IMR-90 (cell line): Measurements from ENCODE around the gene TTK. TPM values are rescaled to one million over a fixed set of nuclear protein-coding genes. Genes with fewer than 3 reads are reported as not detected.

ENCODE experiments used
- ATAC-seq: fragments of 200-7000 bp; cut with Tn5 transposase; 2 replicates; pipeline ENCODE4 v1.9.1; 2020; ENCODE audit warnings: low read depth, mild to moderate bottlenecking, moderate library complexity
- BruUV-seq: library from RNA; stranded (reverse); fragments of 400-500 nt; replicated peaks from 2 replicates; lab custom pipeline; 2021; lab: Mats Ljungman, UMichigan
- CTCF ChIA-PET: fragments of 300-600 bp; formaldehyde crosslinking; extraction: SDS; loops from one replicate; lab custom pipeline; 2021; ENCODE audit warnings: antibody characterized with exemption; lab: Yijun Ruan, JAX
- POLR2A ChIA-PET: fragments of 300-600 bp; sonication (Branson Sonifier 250); formaldehyde crosslinking; loops from one replicate; lab custom pipeline; 2022; ENCODE audit warnings: antibody characterized with exemption; ENCODE audit not compliant: unreplicated experiment; lab: Charles Lee
- DNase-seq: peaks from one replicate; pipeline ENCODE4 v3.0.0; 2013
- H2AFZ ChIP-seq: replicated peaks from 2 replicates; pipeline ENCODE3; 2013; ENCODE audit warnings: low read length, mild to moderate bottlenecking; ENCODE audit not compliant: poor library complexity
- H2AK5ac ChIP-seq: 2 replicates; pipeline ENCODE4 v1.6.1; 2013; ENCODE audit warnings: low read depth, low read length, inconsistent platforms
- H2AK9ac ChIP-seq: replicated peaks from 2 replicates; pipeline ENCODE3; 2013; ENCODE audit warnings: mild to moderate bottlenecking, low read depth, low read length, moderate library complexity; ENCODE audit not compliant: poor library complexity
- H2BK120ac ChIP-seq: 2 replicates; pipeline ENCODE4 v1.6.1; 2013; ENCODE audit warnings: low read depth, low read length, inconsistent platforms
- H2BK15ac ChIP-seq: 3 replicates; pipeline ENCODE4 v1.6.1; 2013; ENCODE audit warnings: low read depth, low read length, inconsistent platforms
- H2BK20ac ChIP-seq: 2 replicates; pipeline ENCODE4 v1.6.1; 2013; ENCODE audit warnings: low read depth, mild to moderate bottlenecking, inconsistent platforms, low read length, moderate library complexity
- H2BK5ac ChIP-seq: 2 replicates; pipeline ENCODE4 v1.6.1; 2013; ENCODE audit warnings: mild to moderate bottlenecking, low read depth, low read length, inconsistent platforms; ENCODE audit not compliant: poor library complexity, severe bottlenecking
- H3K14ac ChIP-seq: replicated peaks from 2 replicates; pipeline ENCODE4 v1.6.1; 2013; ENCODE audit warnings: low read depth, low read length, inconsistent platforms
- H3K18ac ChIP-seq: 2 replicates; pipeline ENCODE4 v1.6.1; 2013; ENCODE audit warnings: low read depth, low read length, control low read depth
- H3K23ac ChIP-seq: 2 replicates; pipeline ENCODE4 v1.6.1; 2013; ENCODE audit warnings: low read depth, low read length, inconsistent platforms
- H3K27ac ChIP-seq: 2 replicates; pipeline ENCODE4 v1.5.1; 2013; ENCODE audit warnings: mild to moderate bottlenecking, control low read depth, low read length; ENCODE audit not compliant: insufficient read depth
- H3K27me3 ChIP-seq: 2 replicates; pipeline ENCODE4 v1.6.1; 2013; ENCODE audit warnings: low read length; ENCODE audit not compliant: control insufficient read depth, insufficient read depth
- H3K36me3 ChIP-seq: 2 replicates; pipeline ENCODE4 v1.6.1; 2013; ENCODE audit warnings: low read length, mixed read lengths; ENCODE audit not compliant: control insufficient read depth, insufficient read depth
- H3K4ac ChIP-seq: 2 replicates; pipeline ENCODE4 v1.6.1; 2013; ENCODE audit warnings: low read depth, low read length, inconsistent platforms
- H3K4me1 ChIP-seq: 2 replicates; pipeline ENCODE4 v1.6.1; 2013; ENCODE audit warnings: low read length, mixed read lengths; ENCODE audit not compliant: control insufficient read depth, insufficient read depth
- H3K4me2 ChIP-seq: 2 replicates; pipeline ENCODE4 v1.6.1; 2013; ENCODE audit warnings: low read depth, mild to moderate bottlenecking, control low read depth, low read length, moderate library complexity
- H3K4me3 ChIP-seq: 2 replicates; pipeline ENCODE4 v1.5.1; 2013; ENCODE audit warnings: low read depth, mild to moderate bottlenecking, control low read depth, low read length, moderate library complexity; ENCODE audit not compliant: insufficient read depth
- H3K56ac ChIP-seq: 2 replicates; pipeline ENCODE4 v1.6.1; 2013; ENCODE audit warnings: low read length, inconsistent platforms; ENCODE audit not compliant: insufficient read depth; ENCODE audit errors: extremely low read depth
- H3K79me1 ChIP-seq, 2 experiments: 2 replicates each; pipeline ENCODE4 v1.6.1; 2013; ENCODE audit warnings: low read length in 2 of 2, inconsistent platforms in 1 of 2, low read depth in 1 of 2
- H3K9ac ChIP-seq: 2 replicates; pipeline ENCODE4 v1.6.1; 2013; ENCODE audit warnings: low read depth, low read length, control low read depth
- H3K9me1 ChIP-seq: 2 replicates; pipeline ENCODE4 v1.6.1; 2013; ENCODE audit warnings: low read length, inconsistent platforms; ENCODE audit not compliant: insufficient read depth
- H3K9me3 ChIP-seq: 2 replicates; pipeline ENCODE4 v1.6.1; 2013; ENCODE audit warnings: low read length; ENCODE audit not compliant: control insufficient read depth, insufficient read depth
- H4K20me1 ChIP-seq: 2 replicates; pipeline ENCODE4 v1.6.1; 2013; ENCODE audit warnings: low read length, inconsistent platforms; ENCODE audit not compliant: insufficient read depth
- H4K5ac ChIP-seq: 2 replicates; pipeline ENCODE4 v1.6.1; 2013; ENCODE audit warnings: mild to moderate bottlenecking, low read depth, low read length, control low read depth
- H4K8ac ChIP-seq, 2 experiments: 2 replicates each; pipeline ENCODE4 v1.6.1; 2013; ENCODE audit warnings: low read depth in 2 of 2, low read length in 2 of 2, control low read depth in 1 of 2, inconsistent platforms in 1 of 2
- H4K91ac ChIP-seq: 2 replicates; pipeline ENCODE4 v1.6.1; 2013; ENCODE audit warnings: low read depth, low read length, inconsistent platforms; ENCODE audit not compliant: insufficient read depth
- BHLHE40 ChIP-seq: fragments of 150-350 bp; IDR thresholded peaks from 2 replicates; pipeline ENCODE4 v1.6.1; 2016; ENCODE audit warnings: mild to moderate bottlenecking, low read depth, low read length
- FOS ChIP-seq: fragments of 150-350 bp; IDR thresholded peaks from 2 replicates; pipeline ENCODE4 v1.6.1; 2016; ENCODE audit warnings: low read depth, low read length
- MAFK ChIP-seq: IDR thresholded peaks from 2 replicates; pipeline ENCODE4 v1.6.1; 2012; ENCODE audit warnings: low read depth, low read length, improper control_type of control experiment
- MAZ ChIP-seq: IDR thresholded peaks from 2 replicates; pipeline ENCODE4 v1.6.1; 2012; ENCODE audit warnings: low read depth, mild to moderate bottlenecking, low read length, improper control_type of control experiment, moderate library complexity, borderline replicate concordance
- MXI1 ChIP-seq: IDR thresholded peaks from 2 replicates; pipeline ENCODE4 v1.6.1; 2012; ENCODE audit warnings: low read depth, mild to moderate bottlenecking, low read length, moderate library complexity, borderline replicate concordance
- NFE2L2 ChIP-seq: fragments of 150-350 bp; IDR thresholded peaks from 2 replicates; pipeline ENCODE4 v1.6.1; 2016; ENCODE audit warnings: low read depth, mild to moderate bottlenecking, low read length
- POLR2A ChIP-seq: IDR thresholded peaks from 2 replicates; pipeline ENCODE4 v1.6.1; 2012; ENCODE audit warnings: mild to moderate bottlenecking, low read depth, low read length
- RAD21 ChIP-seq: IDR thresholded peaks from 2 replicates; pipeline ENCODE4 v1.6.1; 2012; ENCODE audit warnings: low read length, improper control_type of control experiment
- RFX5 ChIP-seq: IDR thresholded peaks from 2 replicates; pipeline ENCODE4 v1.8.0; 2012; ENCODE audit warnings: low read depth, mild to moderate bottlenecking, low read length, moderate library complexity
- WGBS, 2 experiments: methylation state at CpG; one replicate each; pipeline versions ENCODE4 v1.1.5 to v1.1.7; 2013; ENCODE audit warnings: missing lambda C conversion rate in 2 of 2; ENCODE audit not compliant: insufficient read length in 1 of 2; ENCODE audit errors: extremely low coverage in 2 of 2; 5-methylcytosine and 5-hydroxymethylcytosine counted together
- dilution Hi-C: fragments of 300-500 bp; cut with HindIII; formaldehyde crosslinking; loops from one replicate; pipeline ENCODE4 v1.14.3; 2018; ENCODE audit warnings: low sequenced_read_pairs; ENCODE audit not compliant: unreplicated experiment
- in situ Hi-C: fragments of 300-500 bp; cut with MboI; formaldehyde crosslinking; loops from 3 replicates; pipeline ENCODE4 v1.14.3; 2019; ENCODE audit warnings: low sequenced_read_pairs, inconsistent platforms, mixed read lengths
- intact Hi-C: fragments of 100-400 bp; cut with micrococcal nuclease; formaldehyde crosslinking; loops from 2 replicates; pipeline ENCODE4 v1.10.0; 2022
- polyA plus RNA-seq, 3 experiments: library from polyadenylated mRNA; depleted of rRNA; stranded (reverse); fragments of >200 nt; gene quantifications; 2 replicates each; pipeline ENCODE4 v1.2.3, GENCODE V29; 2012; ENCODE audit warnings: low replicate concordance in 1 of 3
- total RNA-seq: library from RNA; depleted of rRNA; stranded (reverse); fragments of >200 nt; gene quantifications from 2 replicates; pipeline ENCODE4 v1.2.3, GENCODE V29; 2012
- TF ChIP-seq, protein P1 (sequence below): fragments of 150-350 bp; IDR thresholded peaks from 2 replicates; pipeline ENCODE4 v1.6.1; 2016; ENCODE audit warnings: low read depth, mild to moderate bottlenecking, low read length, moderate library complexity, borderline replicate concordance
- TF ChIP-seq, protein P2 (sequence below): fragments of 150-350 bp; IDR thresholded peaks from 2 replicates; pipeline ENCODE4 v1.6.1; 2017; ENCODE audit warnings: mild to moderate bottlenecking, antibody characterized with exemption, low read length, low read depth
- TF ChIP-seq, protein P3 (sequence below): conservative IDR thresholded peaks from 2 replicates; pipeline ENCODE4 v1.5.1; 2012; ENCODE audit warnings: mild to moderate bottlenecking, low read depth, low read length, improper control_type of control experiment

Gene TTK
- total and polyA plus RNA-seq, 2 of the 4 experiments (the other 2 are of a cell fraction) = 7.5 to 21.5 TPM

DNA sequence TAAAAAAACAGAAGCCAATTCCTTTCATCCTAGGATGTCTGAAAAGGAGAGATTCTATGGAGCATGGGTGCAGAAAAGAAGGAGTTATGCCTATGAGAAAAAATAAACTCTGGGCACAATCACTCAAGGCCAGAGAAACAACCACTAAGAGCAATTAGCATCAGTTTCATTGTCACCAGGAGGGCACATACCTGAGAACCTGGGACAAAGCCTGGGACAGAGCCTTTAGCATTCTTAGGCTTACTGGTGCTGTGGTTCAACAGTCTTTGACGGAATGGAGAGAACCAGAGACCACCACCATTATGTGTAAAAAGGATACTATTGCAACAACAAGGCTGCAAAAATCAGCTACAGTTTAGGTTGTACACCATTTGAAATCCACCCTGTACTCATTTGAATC lies 72.6 kb downstream of the TTK start:
- Histone ChIP-seq H2BK15ac (no peak overlapping the region), H3K9me3 (no peaks in the 10 kb centered on the region; the same call in 1 of the 2 replicates), H4K5ac (no peak overlapping the region), H2BK20ac (no peak overlapping the region), H4K8ac (no peak overlapping the region), H3K23ac (no peak overlapping the region), H3K56ac (no peak overlapping the region), H3K4me1 (no peaks in the 10 kb centered on the region), H3K9ac (no peak overlapping the region), H2AFZ (no peak overlapping the region), H3K18ac (no peak overlapping the region), H3K9me1 (no peaks in the 10 kb centered on the region), H3K14ac (no peak overlapping the region), H3K27me3 (peaks cover 2% of the 10 kb centered on the region), H3K4ac (no peak overlapping the region), H3K79me1 (no peaks in the 10 kb centered on the region), H3K4me3 (no peak overlapping the region), H2AK5ac (no peak overlapping the region), H4K20me1 (no peaks in the 10 kb centered on the region), H4K91ac (no peak overlapping the region), H3K36me3 (no peaks in the 10 kb centered on the region), H2AK9ac (no peak overlapping the region), H2BK5ac (no peak overlapping the region), H3K27ac (no peak overlapping the region), H3K4me2 (no peak overlapping the region), H2BK120ac (no peak overlapping the region)
- CTCF ChIA-PET = no interaction called here
- DNase-seq (no peak), ATAC-seq (no peak)
- no peak for TF ChIP-seq MAFK
- TF ChIP-seq RAD21 = no peak
- TF ChIP-seq, protein P1, sequence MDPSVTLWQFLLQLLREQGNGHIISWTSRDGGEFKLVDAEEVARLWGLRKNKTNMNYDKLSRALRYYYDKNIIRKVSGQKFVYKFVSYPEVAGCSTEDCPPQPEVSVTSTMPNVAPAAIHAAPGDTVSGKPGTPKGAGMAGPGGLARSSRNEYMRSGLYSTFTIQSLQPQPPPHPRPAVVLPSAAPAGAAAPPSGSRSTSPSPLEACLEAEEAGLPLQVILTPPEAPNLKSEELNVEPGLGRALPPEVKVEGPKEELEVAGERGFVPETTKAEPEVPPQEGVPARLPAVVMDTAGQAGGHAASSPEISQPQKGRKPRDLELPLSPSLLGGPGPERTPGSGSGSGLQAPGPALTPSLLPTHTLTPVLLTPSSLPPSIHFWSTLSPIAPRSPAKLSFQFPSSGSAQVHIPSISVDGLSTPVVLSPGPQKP = no peak
- TF ChIP-seq BHLHE40 = no peak
- no peak for TF ChIP-seq NFE2L2
- TF ChIP-seq MAZ = no peak
- TF ChIP-seq MXI1 = no peak
- no peak for TF ChIP-seq FOS
- TF ChIP-seq, protein P2, sequence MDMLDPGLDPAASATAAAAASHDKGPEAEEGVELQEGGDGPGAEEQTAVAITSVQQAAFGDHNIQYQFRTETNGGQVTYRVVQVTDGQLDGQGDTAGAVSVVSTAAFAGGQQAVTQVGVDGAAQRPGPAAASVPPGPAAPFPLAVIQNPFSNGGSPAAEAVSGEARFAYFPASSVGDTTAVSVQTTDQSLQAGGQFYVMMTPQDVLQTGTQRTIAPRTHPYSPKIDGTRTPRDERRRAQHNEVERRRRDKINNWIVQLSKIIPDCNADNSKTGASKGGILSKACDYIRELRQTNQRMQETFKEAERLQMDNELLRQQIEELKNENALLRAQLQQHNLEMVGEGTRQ = no peak
- no peak for TF ChIP-seq RFX5
- TF ChIP-seq, protein P3, sequence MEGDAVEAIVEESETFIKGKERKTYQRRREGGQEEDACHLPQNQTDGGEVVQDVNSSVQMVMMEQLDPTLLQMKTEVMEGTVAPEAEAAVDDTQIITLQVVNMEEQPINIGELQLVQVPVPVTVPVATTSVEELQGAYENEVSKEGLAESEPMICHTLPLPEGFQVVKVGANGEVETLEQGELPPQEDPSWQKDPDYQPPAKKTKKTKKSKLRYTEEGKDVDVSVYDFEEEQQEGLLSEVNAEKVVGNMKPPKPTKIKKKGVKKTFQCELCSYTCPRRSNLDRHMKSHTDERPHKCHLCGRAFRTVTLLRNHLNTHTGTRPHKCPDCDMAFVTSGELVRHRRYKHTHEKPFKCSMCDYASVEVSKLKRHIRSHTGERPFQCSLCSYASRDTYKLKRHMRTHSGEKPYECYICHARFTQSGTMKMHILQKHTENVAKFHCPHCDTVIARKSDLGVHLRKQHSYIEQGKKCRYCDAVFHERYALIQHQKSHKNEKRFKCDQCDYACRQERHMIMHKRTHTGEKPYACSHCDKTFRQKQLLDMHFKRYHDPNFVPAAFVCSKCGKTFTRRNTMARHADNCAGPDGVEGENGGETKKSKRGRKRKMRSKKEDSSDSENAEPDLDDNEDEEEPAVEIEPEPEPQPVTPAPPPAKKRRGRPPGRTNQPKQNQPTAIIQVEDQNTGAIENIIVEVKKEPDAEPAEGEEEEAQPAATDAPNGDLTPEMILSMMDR = no peak
- TF ChIP-seq POLR2A = no peak
- intact Hi-C loops (no loop called here), dilution Hi-C loops (loop anchor here (25.0 kb wide), 1 partner anchor 115 kb away; no protein-coding TSS in a partner anchor), in situ Hi-C loops (no loop called here)
- POLR2A ChIA-PET = no interaction called here
- WGBS, 2 experiments = no CpG with 5 or more reads among the region's 1 CpG
- no TSS peak for BruUV-seq
